HL-60 (cell line): Measurements from ENCODE around the gene DYSF.

ENCODE experiments used
- CTCF ChIP-seq: IDR thresholded peaks from one replicate; pipeline ENCODE4 v1.5.1; 2011; ENCODE audit warnings: low read length, control low read depth, inconsistent platforms; ENCODE audit not compliant: insufficient read depth
- GABPA ChIP-seq: IDR thresholded peaks from 2 replicates; pipeline ENCODE4 v1.6.1; 2012; ENCODE audit warnings: low read depth
- POLR2AphosphoS5 ChIP-seq: IDR thresholded peaks from 2 replicates; pipeline ENCODE4 v1.6.1; 2012; ENCODE audit warnings: low read depth
- SPI1 ChIP-seq: IDR thresholded peaks from 2 replicates; pipeline ENCODE4 v1.6.1; 2012; ENCODE audit warnings: low read depth, mild to moderate bottlenecking, borderline replicate concordance

- TF ChIP-seq CTCF (no peak), POLR2AphosphoS5 (no peak), GABPA (no peak), SPI1 (no peak)
Measured at GRCh38 chr2:71685073-71685848, 231.9 kb downstream of the DYSF start.
